ENCODE results near the gene ADIPOR2. TPM values are rescaled to one million over a fixed set of nuclear protein-coding genes. Genes with fewer than 3 reads are reported as not detected.

Gene ADIPOR2
- total and polyA plus RNA-seq, 7 donors: 25.2 to 65.9 (median 29.6) TPM

DNA sequence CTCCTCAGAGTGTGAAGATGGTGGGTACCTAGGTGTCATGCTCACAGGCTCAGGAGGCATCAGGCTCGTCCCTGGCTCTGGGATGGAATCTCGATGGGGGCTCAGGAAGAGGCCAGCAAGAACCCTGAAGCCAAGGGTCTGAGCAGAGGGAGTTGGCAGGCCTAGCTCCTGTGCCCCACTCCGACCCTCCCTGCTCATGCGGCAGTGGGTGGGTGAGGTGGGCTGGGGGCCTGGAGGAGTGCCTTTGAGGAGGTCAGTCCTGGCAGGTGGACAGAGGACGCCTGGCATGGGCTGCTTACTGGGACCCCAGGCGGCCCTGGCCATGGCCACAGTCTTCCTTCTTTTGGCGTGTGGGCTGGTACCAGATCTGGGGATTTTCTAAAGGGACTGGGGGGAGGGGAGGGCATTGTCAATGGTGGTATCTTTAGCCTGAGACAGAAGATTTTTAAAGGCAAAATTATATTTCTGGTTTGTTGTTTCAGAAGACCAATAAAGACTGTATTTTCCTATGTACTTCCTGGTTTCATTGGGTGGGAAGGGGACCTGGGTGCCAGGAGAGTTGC, 145.5 kb downstream of the ADIPOR2 start:
- Histone ChIP-seq H3K27ac (no peak overlapping the region), H3K4me1 (no peaks in the 10 kb centered on the region), H3K9me3 (no peaks in the 10 kb centered on the region), H3K36me3 (no peaks in the 10 kb centered on the region), H3K4me3 (no peak overlapping the region), H3K27me3 (peaks cover 0 to 9% (median 2%) of the 10 kb centered on the region in 3 donors)
- 65 to 80% methylated on average over 7 of the region's 7 CpGs for WGBS, 2 donors
- TF ChIP-seq CTCF (IDR thresholded peaks at IDR 0.05): no peak
- TF ChIP-seq POLR2A (IDR thresholded peaks at IDR 0.05): no peak
- TF ChIP-seq EP300 (IDR thresholded peaks at IDR 0.05): no peak
- no peak for TF ChIP-seq POLR2AphosphoS5 (IDR thresholded peaks at IDR 0.05)
- intact Hi-C loops (cut with DNase I): no loop called here
- peak; percentile 55 for DNase-seq

GRCh38 chr12:1836854-1837421, 146.1 kb downstream of the ADIPOR2 start:
- H3K36me3 ChIP-seq: no peaks in the 10 kb centered on the region
- no peak overlapping the region for H3K27ac ChIP-seq
- H3K27me3 ChIP-seq: peaks cover 0 to 5% (median 0%) of the 10 kb centered on the region in 3 donors
- H3K4me3 ChIP-seq: no peak overlapping the region
- no peaks in the 10 kb centered on the region for H3K9me3 ChIP-seq
- WGBS, 2 donors: 65 to 76% methylated on average over 22 of the region's 22 CpGs
- intact Hi-C loops (cut with DNase I): no loop called here
- DNase-seq: peak; percentile 50
- TF ChIP-seq CTCF (IDR thresholded peaks at IDR 0.05) (no peak), POLR2AphosphoS5 (IDR thresholded peaks at IDR 0.05) (no peak), EP300 (IDR thresholded peaks at IDR 0.05) (no peak), POLR2A (IDR thresholded peaks at IDR 0.05) (no peak)
- H3K4me1 ChIP-seq: no peaks in the 10 kb centered on the region

DNA sequence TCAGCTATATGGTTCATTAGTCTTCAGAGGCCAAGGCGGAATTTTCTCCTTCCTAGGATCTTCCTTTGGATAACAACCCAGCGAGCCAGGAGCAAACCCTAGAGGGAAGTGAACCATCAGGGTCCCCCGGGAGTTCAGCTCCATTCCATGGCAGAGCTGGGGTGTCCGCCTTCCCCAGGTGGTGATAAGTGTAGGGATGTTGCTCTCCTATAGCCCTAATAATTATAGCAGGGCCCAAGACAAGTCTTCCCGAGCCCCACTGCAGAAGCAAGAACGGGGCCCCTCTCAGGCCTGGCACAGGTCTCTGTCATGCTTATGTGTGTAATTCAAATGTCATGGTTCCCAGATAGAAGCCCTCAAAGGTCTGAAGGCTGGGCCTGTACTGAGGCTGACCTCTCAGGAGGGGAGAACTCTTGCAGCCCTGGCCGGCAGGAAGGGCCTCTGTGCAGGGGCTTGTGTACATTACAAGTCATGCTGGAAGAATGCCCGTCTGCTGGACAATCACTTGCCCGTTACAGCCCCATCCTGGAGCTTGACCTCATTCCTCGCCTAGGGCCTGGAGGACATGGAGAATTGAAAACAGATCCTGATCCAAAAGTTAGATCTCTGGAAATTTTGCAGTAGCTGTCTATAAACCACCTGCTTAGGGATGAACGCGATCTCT, 146.8 kb downstream of the ADIPOR2 start:
- Histone ChIP-seq H3K27me3 (peaks cover 0 to 5% (median 0%) of the 10 kb centered on the region in 3 donors), H3K27ac (no peak overlapping the region), H3K4me3 (no peak overlapping the region), H3K4me1 (no peaks in the 10 kb centered on the region), H3K36me3 (no peaks in the 10 kb centered on the region), H3K9me3 (no peaks in the 10 kb centered on the region)
- DNase-seq: peak; percentile 41
- TF ChIP-seq POLR2AphosphoS5 (IDR thresholded peaks at IDR 0.05): no peak
- TF ChIP-seq EP300 (IDR thresholded peaks at IDR 0.05): no peak
- no peak for TF ChIP-seq CTCF (IDR thresholded peaks at IDR 0.05)
- TF ChIP-seq POLR2A (IDR thresholded peaks at IDR 0.05): no peak
- 83 to 84% methylated on average over 12 of the region's 12 CpGs for WGBS, 2 donors
- intact Hi-C loops (cut with DNase I): no loop called here

Small RNAs within 50 kb of the gene (small RNA-seq; reads per million reads assigned to genes)
- gene MIR3649: 0 reads per million in 3 donors

Other genes with a start within 250 kb of the ADIPOR2 start
- gene FBXL14, start 96.5 kb upstream of the ADIPOR2 start, total RNA-seq: 10 to 100 TPM in 2 of 4 donors, 1 to 10 TPM in 2; 7.5 to 12.2 (median 10.0) TPM
- 10 to 100 TPM; 13.2 to 26.4 (median 20.8) TPM for gene FBXL14, start 96.5 kb upstream of the ADIPOR2 start, polyA plus RNA-seq
- gene WNT5B, start 61.8 kb upstream of the ADIPOR2 start, total RNA-seq: 10 to 100 TPM in 3 of 4 donors, 1 to 10 TPM in 1; 8.4 to 72.3 (median 22.1) TPM
- gene WNT5B, start 61.8 kb upstream of the ADIPOR2 start, polyA plus RNA-seq: 1 to 10 TPM in 2 of 3 donors, under 1 TPM in 1; 0.69 to 3.5 (median 1.8) TPM
- under 1 TPM in 1 of 4 donors, not detected in 3; 0.41 TPM for gene LRTM2, start 129.5 kb downstream of the ADIPOR2 start, total RNA-seq
- gene LRTM2, start 129.5 kb downstream of the ADIPOR2 start, polyA plus RNA-seq: under 1 TPM in 1 of 3 donors, not detected in 2; 0.09 TPM
- gene CACNA2D4, start 227.6 kb downstream of the ADIPOR2 start, total RNA-seq: 1 to 10 TPM; 2.8 to 4.9 (median 3.4) TPM
- gene CACNA2D4, start 227.6 kb downstream of the ADIPOR2 start, polyA plus RNA-seq: 1 to 10 TPM; 3.6 to 5.8 (median 5.4) TPM

Data from sigmoid colon (tissue), 7 donors.